GM21619 (cell line): ENCODE results near the gene FRMD6.
"Not testable (repeated sequence)": the region's sequence is repeated elsewhere in the genome, so short reads cannot be mapped to it uniquely, and the experiment has no call there.

Source experiments
- ATAC-seq: cut with Tn5 transposase; IDR thresholded peaks from one replicate; pipeline ENCODE4 v1.9.1; 2021; ENCODE audit not compliant: unreplicated experiment

FRMD6 gene

DNA sequence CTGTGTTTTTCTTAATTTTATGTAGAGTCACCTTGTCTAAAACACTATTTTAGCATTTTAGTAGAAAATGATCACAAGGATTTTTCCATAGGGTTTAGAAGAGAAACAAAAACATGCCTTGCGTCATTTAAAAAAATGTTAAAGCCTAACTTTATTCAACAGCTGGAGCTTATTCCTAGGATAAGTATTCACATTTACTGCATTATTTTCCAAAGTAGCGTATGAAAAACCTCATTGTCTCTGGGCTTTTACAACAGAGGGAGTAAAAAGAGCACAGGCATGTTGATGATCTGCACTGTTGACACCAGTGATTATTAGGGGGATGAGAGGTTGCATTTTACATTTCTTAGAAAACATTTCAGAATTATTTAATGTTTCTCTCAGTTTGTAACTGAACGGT is 66.1 kb downstream of the FRMD6 start:
- no peak for ATAC-seq

DNA sequence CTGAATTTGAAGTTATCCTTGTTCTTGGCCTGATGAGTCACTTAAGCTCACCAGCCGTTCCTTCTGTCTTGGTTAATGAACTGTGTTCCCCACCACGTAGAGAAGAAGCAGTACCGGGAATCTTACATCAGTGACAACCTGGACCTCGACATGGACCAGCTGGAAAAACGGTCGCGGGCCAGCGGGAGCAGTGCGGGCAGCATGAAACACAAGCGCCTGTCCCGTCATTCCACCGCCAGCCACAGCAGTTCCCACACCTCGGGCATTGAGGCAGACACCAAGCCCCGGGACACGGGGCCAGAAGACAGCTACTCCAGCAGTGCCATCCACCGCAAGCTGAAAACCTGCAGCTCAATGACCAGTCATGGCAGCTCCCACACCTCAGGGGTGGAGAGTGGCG is 68.2 kb downstream of the FRMD6 start:
- no peak for ATAC-seq

DNA sequence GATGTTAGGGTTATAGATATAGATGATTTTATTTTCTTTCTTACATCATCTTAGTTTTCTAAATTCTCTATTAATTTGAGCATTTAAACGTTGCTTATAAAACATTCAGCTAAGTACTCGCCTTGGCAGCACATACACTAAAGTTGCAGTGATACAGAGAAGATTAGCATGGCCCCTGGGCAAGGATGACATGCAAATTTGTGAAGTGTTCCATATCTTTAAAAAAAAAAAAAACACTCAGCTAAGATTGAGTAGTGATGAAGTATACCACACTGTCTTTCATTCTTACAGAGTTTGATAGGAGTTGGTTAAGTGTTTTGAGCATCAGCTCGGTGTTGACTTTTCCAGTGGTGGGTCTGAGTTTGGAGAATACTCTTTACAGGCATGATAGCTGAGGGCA is 72.3 kb downstream of the FRMD6 start:
- ATAC-seq = no peak

DNA sequence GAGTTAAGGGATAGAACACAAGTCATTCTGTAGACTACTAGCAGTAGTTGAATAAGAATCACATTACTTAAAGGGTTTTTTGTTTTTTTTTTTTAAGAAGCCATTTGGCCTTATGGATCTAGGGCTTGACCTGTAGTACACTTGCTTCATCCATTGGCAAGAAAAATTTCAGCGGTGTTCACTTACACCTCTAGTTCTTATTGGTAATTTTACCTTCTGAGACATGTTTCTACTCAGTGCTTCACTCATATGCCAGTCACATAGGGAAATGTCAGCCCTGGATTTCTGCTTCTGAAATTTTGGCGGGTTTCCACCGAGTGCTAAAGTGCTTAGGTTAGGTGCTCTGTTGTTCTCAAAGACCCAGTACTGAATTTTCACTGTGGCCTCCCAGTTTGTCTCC is 72.9 kb downstream of the FRMD6 start:
- no peak for ATAC-seq

DNA sequence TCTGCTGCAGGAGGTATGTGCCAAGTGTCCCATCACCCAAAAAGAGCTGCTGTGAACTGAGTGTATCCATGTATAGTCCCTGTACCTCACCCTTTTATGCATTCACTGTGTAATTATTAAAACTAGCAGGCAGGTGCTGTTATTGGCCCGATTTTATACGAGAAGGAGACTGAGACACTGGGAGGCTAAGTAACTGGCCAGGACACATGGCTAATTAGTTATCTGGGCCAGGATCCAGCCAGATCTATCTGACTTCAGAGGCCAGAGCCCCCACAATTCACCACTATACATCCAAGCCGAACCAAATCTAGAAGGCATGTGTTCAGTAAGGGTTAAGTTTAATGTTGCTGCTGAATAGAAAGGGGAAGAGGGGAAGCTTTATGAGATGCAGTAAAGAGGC is 73.4 kb downstream of the FRMD6 start:
- no peak for ATAC-seq

DNA sequence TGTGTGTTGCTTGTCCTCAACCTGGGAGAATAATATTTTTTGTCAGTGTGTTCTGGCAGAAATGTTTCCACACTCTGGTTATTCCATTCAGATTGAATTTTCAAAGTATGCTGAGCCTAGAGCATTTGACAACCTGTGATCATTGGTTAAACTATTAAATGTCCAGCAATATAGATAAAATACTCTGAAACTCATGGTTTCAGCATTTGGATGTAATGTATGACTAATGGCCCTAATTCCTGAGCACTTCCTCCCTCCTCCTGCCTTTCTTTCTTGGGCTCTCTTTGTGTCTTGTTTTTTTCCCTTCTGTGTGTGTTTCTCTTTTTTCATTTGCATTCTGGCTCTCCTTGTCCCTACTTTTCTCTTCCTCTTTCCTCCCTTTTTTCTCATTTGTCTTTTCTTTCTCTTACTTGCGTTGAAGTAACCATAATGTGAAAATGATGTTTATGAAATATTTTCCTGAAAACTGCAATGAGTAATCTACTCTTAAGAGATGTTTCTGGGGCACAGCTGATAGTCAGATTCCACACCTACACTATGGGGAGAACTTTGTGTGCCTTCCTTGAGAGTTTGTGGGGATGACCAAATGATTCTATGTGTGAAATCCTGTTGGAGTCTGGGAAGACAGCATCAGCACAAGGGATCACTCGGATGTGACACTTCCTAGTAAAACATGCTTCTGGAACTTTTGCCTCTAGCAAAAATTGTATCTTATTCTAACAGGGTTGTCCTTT is 74.6 kb downstream of the FRMD6 start:
- ATAC-seq = no peak

DNA sequence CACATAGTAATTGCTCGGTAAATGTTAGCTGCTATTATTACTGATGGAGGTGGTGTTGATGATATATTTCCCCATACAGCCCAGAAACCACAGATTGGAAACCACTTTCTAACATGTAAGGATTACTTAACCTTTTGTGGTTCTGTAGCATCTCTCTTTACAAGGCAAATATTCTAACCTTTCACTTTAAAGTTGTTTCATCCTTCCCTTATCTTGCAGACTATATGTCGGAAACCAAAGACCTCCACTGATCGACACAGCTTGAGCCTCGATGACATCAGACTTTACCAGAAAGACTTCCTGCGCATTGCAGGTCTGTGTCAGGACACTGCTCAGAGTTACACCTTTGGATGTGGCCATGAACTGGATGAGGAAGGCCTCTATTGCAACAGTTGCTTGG is 75.8 kb downstream of the FRMD6 start:
- ATAC-seq = no peak

DNA sequence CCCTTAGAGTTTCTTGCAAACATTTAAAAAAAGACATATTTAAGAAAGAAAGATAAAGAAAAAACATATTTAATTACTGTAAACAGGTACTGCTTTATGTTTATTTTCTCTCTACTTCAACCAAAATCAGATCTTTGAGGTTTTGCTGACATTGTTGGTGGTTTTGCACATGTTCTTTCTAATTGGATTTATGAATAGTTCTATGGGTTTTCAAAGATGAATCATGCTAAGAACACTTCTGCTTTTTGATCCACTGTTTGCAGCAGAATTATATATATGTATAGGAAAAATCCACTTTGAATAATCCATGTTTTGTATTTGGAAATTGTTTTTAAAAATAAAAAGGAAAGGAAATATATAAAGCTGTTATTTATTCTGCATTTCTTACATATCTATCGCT is 78.4 kb downstream of the FRMD6 start:
- no peak for ATAC-seq

DNA sequence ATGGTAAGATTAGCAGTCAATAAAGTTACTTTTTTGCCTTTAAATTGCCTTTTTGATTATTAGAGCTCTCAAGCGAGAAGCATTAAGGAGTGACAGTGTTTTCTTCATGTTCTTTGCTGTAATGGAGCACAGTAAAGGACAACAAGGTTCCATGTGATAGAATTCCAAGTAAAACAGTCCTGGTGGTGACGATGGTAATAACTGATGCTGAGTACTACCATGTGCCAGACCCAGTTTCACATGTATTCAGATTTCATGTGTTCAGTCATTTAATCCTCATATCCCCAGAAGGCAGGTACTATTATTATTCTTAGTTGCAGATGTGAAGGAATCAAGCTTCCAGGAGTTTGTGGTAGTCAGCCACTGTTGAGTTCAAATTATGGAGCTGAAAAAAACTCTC is 79.0 kb downstream of the FRMD6 start:
- no peak for ATAC-seq

DNA sequence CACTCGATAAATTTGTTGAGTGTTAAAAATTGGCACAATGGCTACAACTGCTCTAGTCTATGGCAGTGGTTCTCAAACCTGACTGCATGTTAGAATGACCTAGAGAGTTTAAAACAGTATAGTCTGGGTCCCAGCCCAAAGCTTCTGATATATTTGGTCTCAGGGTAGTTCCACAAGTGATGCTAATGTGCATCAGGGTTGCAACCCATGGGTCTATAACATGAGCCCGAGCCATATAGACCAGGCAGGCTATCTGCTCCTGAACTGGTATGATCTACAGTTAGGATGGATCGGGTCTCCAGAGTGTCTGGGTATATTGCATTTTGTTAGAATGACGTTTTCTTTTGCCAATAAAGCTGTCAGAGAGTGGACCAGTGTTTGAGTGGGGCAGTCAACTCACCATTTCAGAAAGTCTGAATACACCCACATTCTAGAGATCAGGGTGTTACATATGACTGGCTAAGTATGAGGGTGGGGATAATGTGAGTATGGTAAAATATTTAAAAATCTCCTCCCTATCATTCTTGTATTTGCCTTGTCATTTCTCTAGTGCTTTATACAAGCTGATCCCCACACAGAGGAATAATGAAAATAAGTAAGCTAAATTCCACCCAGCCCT is 80.9 kb downstream of the FRMD6 start:
- ATAC-seq = no peak

DNA sequence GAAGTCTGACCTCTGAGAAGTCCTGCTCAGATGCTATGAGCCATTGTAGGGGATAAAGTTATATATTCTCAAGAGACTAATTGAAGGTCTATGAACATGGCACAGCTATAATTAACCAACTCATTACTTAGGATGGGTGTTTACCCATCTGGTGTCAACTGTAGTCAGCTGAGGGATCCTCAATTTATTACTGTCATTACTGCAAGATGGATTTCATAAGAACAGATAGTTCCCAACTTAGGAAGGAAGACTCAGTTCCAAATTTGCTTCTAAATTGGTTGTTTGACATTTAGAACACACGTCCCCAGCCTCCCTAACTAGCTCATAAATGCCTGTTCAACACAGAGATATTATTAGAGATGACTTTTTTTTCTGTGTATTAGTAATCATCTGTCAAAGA is 81.4 kb downstream of the FRMD6 start:
- ATAC-seq = no peak

DNA sequence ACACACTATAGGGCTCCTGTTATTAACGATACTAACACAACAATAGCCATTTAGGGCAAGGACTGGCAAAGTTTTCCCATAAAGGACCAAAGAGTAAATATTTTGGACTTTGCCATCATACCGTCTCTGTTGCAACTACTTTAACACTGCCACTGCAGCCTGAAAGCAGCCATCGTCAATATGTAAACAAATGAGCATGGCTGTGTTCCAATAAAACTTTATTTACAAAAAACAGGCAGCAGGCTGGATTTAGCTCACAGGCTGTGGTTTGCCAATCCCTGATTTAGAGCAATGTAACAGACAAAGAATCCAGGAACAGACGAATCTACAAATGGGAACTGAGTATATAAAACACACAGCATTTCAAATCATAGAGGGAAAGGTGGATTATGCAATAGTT is 84.1 kb downstream of the FRMD6 start:
- ATAC-seq = no peak

DNA sequence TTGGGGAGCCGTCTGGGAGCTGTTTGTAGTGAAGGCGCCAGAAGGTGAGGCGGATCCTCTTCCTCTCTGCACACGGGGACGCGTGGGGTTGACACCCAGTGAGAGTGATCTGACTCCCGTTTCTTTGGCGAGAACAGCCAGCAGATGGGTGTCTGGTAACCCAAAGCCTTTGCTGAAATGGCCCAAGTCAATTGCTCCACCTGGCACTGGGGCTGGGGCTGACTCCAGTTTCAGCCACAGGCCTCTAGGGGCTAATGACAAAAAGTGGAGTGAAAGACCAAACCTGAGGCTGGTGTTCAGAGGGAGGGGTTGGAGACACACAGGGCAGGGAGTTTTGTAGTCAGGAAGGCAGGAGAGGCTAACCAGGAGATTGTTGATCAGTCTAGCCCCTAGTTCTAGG is 87.0 kb downstream of the FRMD6 start:
- ATAC-seq = peak; percentile 89

DNA sequence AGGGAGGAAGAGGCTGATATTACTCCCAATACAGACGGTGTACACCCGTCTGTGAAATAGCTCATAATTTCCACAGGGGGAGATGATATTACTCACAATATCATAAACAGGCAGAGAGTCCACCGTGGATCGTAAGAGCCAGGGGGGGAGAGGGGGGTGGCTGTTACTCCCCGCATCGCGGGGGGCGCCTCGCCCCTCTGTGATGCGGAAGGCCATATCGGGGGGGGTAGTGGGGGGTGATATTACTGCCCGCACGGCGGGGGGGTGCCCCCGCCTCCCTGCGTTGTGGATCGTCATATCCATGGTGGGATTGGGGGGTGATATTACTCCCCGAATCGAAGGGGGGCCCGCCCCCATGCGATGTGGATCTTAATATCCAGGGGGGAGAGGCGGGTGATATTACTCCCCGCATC is 91.9 kb downstream of the FRMD6 start:
- no peak for ATAC-seq

DNA sequence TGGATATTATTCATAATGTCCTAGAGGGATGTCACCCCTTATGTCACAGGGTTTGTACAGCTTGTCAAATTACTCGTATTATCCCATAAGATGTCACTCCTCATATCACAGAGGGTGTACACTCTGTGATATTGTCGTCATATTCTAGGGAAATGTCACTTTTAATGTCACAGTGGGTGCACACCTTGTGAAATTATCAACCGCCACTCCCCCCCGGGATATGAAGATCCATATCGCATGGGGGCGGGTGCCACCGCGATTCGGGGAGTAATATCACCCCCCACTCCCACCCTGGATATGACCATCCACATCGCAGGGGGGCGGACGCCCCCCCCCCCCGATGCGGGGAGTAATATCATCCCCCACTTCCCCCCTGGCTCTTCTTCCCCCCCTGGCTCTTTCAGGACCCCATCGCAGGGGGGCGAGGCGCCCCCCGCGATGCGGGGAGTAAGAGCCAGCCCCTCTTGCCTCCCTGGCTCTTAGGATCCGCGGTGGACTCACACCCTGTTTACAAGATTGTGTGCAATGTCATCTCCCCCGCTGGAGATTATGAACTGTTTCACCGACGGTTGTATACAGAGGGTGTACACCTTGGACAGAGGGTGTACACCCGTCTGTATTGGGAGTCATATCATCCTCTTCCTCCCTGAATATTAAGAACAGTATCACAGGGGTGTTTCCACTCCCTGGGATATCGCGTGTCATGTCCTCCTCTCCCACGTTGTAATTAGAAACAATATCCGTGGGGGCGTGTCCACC is 92.8 kb downstream of the FRMD6 start:
- no peak for ATAC-seq

DNA sequence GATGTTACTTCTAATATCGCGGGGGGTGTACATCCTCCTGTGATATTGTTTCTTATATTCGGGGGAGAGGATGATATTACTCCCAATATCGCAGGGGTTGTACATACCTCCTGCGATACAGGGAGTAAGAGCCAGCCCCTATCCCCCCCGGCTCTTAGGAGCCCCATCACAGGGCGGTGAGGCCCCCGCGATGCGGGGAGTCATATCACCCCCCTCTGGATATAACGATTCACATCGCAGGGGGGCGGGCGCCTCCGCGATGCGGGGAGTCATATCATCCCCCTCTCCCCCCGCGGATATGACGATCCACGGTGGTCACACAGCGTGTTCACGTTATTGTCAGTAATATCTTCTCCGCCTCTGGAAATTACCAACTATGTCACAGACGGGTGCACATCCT is 95.1 kb downstream of the FRMD6 start:
- not testable (repeated sequence) for ATAC-seq

DNA sequence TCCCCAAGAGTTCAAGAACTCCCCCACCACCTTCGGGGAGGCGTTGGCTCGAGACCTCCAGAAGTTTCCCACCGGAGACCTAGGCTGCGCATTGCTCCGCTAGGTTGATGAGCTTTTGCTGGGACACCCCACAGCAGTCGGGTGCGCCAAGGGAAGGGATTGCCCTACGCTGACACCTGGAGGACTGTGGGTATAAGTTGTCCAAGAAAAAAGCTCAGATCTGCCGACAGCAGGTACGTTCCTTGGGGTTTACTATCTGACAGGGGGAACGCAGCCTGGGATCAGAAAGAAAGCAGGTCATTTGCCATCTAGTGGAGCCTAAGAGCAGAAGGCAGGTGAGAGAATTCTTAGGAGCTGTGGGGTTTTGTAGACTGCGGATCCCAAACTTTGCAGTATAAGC is 98.8 kb downstream of the FRMD6 start:
- ATAC-seq = no peak

DNA sequence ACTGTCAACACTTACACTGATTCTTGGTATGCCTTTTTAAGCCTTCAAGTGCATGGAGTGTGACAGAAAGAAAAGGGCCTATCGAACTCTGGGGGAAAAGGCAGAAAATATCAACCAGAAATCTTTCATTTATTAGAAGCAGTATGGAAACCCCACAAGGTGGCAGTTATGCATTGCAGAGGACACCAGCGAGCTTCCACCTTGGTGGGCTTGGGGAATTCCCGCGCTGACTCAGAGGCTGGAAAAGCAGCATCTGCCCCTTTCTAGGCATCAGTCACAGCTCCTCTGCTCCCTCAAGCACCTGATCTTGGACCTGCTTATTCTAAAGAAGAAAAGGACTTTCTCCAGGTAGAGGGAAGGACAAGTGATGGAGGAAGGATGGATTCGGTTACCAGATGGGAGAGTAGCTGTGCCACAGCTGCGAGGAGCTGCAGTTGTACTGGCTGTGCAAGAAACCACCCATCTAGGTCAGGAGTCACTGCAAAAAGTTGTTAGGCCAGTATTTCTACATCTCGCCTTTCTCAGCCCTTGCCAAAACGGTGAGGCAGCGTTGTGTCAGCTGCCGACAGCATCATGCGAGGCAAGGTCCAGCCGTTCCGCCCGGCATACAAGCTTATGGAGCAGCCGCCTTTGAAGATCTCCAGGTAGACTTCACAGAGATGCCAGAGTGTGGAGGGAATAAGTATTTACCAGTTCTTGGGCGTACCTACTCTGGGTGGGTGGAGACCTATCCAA is 100.1 kb downstream of the FRMD6 start:
- not testable (repeated sequence) for ATAC-seq

DNA sequence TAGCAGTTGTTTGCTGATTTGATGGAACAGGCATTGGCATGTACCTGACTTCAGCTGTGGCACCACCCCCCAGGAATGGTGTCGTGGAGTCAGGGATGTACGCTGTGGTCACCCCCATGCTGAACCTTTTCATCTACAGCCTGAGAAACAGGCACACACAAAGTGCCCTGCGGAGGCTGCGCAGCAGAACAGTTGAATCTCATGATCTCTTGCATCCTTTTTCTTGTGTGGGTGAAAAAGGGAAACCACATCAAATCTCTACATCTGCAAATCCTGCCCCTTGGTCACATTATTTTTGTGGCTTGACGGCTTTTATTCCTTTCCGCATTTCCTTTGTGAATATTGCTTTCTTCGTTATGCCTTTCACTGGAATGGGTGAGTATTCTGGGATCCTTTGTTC is 106.0 kb downstream of the FRMD6 start:
- ATAC-seq = not testable (repeated sequence)

DNA sequence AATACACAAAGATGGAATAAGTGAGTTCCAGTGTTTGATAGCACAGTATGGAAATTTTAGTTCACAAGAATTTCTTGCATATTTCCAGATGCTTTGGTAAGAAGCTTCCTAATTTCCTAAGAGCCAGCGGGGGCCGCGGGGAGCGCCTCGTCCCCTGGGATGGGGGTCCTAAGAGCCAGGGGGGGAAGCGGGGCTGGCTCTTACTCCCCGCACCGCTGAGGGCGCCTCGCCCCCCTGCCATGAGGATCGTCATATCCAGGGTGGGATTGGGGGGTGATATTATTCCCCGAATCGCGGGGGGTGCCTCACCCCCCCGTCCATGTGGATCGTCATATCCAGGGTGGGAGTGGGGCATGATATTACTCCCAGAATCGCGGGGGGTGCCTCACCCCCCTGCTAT is 108.2 kb downstream of the FRMD6 start:
- no peak for ATAC-seq

DNA sequence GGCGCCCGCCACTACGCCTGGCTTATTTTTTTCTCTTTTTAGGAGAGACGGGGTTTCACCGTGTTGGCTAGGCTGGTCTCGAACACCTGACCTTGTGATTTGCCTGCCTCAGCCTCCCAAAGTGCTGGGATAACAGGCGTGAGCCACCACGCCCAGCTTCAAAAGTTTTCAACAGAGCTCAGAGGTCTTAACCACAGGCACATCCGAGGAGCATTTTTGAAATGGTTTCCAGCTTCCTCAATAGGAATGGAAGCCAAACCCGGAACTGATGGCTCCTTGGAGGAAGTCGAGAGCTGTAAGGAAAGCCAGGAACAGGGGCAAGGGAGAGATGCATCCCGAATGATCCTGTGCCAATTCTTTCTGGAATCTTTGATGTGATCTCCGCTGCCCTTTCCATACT is 114.0 kb downstream of the FRMD6 start:
- ATAC-seq = not testable (repeated sequence)

DNA sequence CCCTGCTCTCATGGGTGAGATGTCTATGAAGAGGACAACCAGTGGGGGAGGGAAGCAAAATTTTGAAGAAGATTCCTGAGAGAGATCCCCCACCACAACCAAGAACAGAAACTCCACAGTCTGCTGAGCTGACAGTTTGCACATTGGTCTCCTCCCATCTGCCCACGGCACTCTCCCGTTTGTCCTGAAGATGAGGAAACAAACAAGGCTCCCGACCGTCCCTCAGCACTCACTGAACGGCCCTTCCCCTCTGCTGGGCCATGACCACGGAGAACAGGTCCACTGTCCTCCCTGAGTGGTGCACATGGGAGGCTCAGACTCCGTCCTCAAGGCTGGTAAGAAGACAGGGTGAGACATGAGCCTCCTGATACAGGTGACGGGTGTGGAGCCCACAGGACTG is 114.9 kb downstream of the FRMD6 start:
- ATAC-seq = not testable (repeated sequence)
